Transverse colon (tissue), 3 donors: ENCODE results near the gene CES3.
"Not testable (repeated sequence)": the region's sequence is repeated elsewhere in the genome, so short reads cannot be mapped to it uniquely, and the experiment has no call there.

ENCODE experiments used
- POLR2A ChIP-seq: fragments of 450-650 bp; IDR thresholded peaks from one replicate; pipeline ENCODE4 v1.6.1; 2016; ENCODE audit warnings: antibody characterized with exemption, mild to moderate bottlenecking, moderate library complexity
- POLR2AphosphoS5 ChIP-seq, 3 donors: sonication (generic); formaldehyde crosslinking; IDR thresholded peaks; one replicate each; pipeline ENCODE4 v1.6.1; 2016; ENCODE audit warnings: antibody characterized with exemption in 3 of 3

DNA sequence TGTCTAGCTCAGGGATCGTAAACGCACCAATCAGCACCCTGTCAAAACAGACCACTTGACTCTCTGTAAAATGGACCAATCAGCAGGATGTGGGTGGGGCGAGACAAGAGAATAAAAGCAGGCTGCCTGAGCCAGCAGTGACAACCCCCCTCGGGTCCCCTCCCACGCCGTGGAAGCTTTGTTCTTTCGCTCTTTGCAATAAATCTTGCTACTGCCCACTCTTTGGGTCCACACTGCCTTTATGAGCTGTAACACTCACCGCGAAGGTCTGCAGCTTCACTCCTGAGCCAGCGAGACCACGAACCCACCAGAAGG lies 13.8 kb downstream of the CES3 start:
- not testable (repeated sequence) for TF ChIP-seq POLR2A
- peak in 1 of 3 donors; percentile 6 for TF ChIP-seq POLR2AphosphoS5 (IDR thresholded peaks at IDR 0.05)
